Stimulated activated effector memory CD8-positive, alpha-beta T cell treated with anti-CD3 and anti-CD28 coated beads, Interleukin-12 subunit alpha, Interleukin-12 subunit beta, amount 100 ng/mL, for 72 hours (primary cell): ENCODE data around the gene GABRD.
A peak's percentile ranks its signal among the peaks of the same experiment; 100 is the strongest.
"Not testable (repeated sequence)": the region's sequence is repeated elsewhere in the genome, so short reads cannot be mapped to it uniquely, and the experiment has no call there.

Experiments
- ATAC-seq: fragments of 150-1000 bp; cut with Tn5 transposase; 2 replicates; pipeline ENCODE4 v1.10.0; 2021
- DNase-seq, 2 donors: peaks; one replicate each; pipeline ENCODE4 v3.0.0; 2021 to 2022; ENCODE audit warnings: low spot score in 2 of 2
- H3K27ac Mint-ChIP-seq: one replicate; pipeline ENCODE4 v1.8.0; 2022; ENCODE audit warnings: mild to moderate bottlenecking, mixed read lengths
- H3K36me3 Mint-ChIP-seq: one replicate; pipeline ENCODE4 v1.8.0; 2022; ENCODE audit warnings: mild to moderate bottlenecking, mixed read lengths
- H3K4me1 Mint-ChIP-seq: one replicate; pipeline ENCODE4 v1.8.0; 2022; ENCODE audit warnings: mixed read lengths
- H3K4me3 Mint-ChIP-seq: one replicate; pipeline ENCODE4 v1.8.0; 2022; ENCODE audit warnings: mild to moderate bottlenecking, mixed read lengths
- H3K9me3 Mint-ChIP-seq: one replicate; pipeline ENCODE4 v1.8.0; 2022; ENCODE audit warnings: mixed read lengths

The GABRD gene

GRCh38 chr1:1980467-1981141, 38.5 kb upstream of the GABRD start:
- Mint-ChIP-seq H3K9me3 (peaks cover 3% of the 10 kb centered on the region), H3K4me3 (no peak overlapping the region), H3K4me1 (no peaks in the 10 kb centered on the region), H3K36me3 (no peaks in the 10 kb centered on the region), H3K27ac (no peak overlapping the region)
- ATAC-seq (no peak), DNase-seq (no peak)

- Mint-ChIP-seq H3K9me3 (peaks cover 3% of the 10 kb centered on the region), H3K4me3 (no peak overlapping the region), H3K36me3 (no peaks in the 10 kb centered on the region), H3K4me1 (no peaks in the 10 kb centered on the region), H3K27ac (no peak overlapping the region)
- ATAC-seq (no peak), DNase-seq (no peak)
These were observed 38.0 kb upstream of the GABRD start for GRCh38 chr1:1981142-1981500.

GRCh38 chr1:1981631-1982327, 37.4 kb upstream of the GABRD start:
- not testable (repeated sequence) for H3K4me1 Mint-ChIP-seq, H3K9me3 Mint-ChIP-seq, H3K27ac Mint-ChIP-seq, ATAC-seq, H3K4me3 Mint-ChIP-seq, DNase-seq, H3K36me3 Mint-ChIP-seq

- no peak for ATAC-seq
- Mint-ChIP-seq H3K4me1 (no peaks in the 10 kb centered on the region), H3K36me3 (no peaks in the 10 kb centered on the region), H3K4me3 (no peak overlapping the region), H3K9me3 (peaks cover 3% of the 10 kb centered on the region), H3K27ac (no peak overlapping the region)
- no peak for DNase-seq
These were observed 36.5 kb upstream of the GABRD start for GRCh38 chr1:1982379-1983232.

- ATAC-seq, result no peak
- Mint-ChIP-seq H3K9me3 (no peaks in the 10 kb centered on the region), H3K4me3 (no peak overlapping the region), H3K4me1 (no peaks in the 10 kb centered on the region), H3K36me3 (no peaks in the 10 kb centered on the region), H3K27ac (no peak overlapping the region)
- no peak for DNase-seq
These were observed 34.5 kb upstream of the GABRD start for GRCh38 chr1:1984560-1985070.

- no peak for ATAC-seq
- Mint-ChIP-seq H3K36me3 (no peaks in the 10 kb centered on the region), H3K9me3 (no peaks in the 10 kb centered on the region), H3K4me3 (no peak overlapping the region), H3K4me1 (no peaks in the 10 kb centered on the region), H3K27ac (no peak overlapping the region)
- DNase-seq, result no peak
These were observed 33.6 kb upstream of the GABRD start for GRCh38 chr1:1985375-1986050.

GRCh38 chr1:1986451-1987141, 32.5 kb upstream of the GABRD start:
- Mint-ChIP-seq H3K36me3 (no peaks in the 10 kb centered on the region), H3K9me3 (no peaks in the 10 kb centered on the region), H3K27ac (no peak overlapping the region), H3K4me3 (no peak overlapping the region), H3K4me1 (no peaks in the 10 kb centered on the region)
- DNase-seq, result no peak
- ATAC-seq, result no peak

- no peaks in the 10 kb centered on the region for H3K36me3 Mint-ChIP-seq
- H3K4me3 Mint-ChIP-seq, result no peak overlapping the region
- H3K27ac Mint-ChIP-seq, result no peak overlapping the region
- H3K4me1 Mint-ChIP-seq, result no peaks in the 10 kb centered on the region
- DNase-seq, result no peak
- ATAC-seq, result no peak
- no peaks in the 10 kb centered on the region for H3K9me3 Mint-ChIP-seq
These were observed 32.0 kb upstream of the GABRD start for GRCh38 chr1:1987142-1987510.

- no peak overlapping the region for H3K27ac Mint-ChIP-seq
- no peaks in the 10 kb centered on the region for H3K9me3 Mint-ChIP-seq
- H3K4me1 Mint-ChIP-seq, result no peaks in the 10 kb centered on the region
- DNase-seq (no peak), ATAC-seq (no peak)
- H3K36me3 Mint-ChIP-seq, result no peaks in the 10 kb centered on the region
- H3K4me3 Mint-ChIP-seq, result no peak overlapping the region
These were observed 30.8 kb upstream of the GABRD start for GRCh38 chr1:1988061-1988945.

GRCh38 chr1:1989102-1989542, 30.0 kb upstream of the GABRD start:
- ATAC-seq (no peak), DNase-seq (no peak)
- Mint-ChIP-seq H3K27ac (no peak overlapping the region), H3K4me3 (no peak overlapping the region), H3K9me3 (no peaks in the 10 kb centered on the region), H3K4me1 (no peaks in the 10 kb centered on the region), H3K36me3 (no peaks in the 10 kb centered on the region)

- ATAC-seq (no peak), DNase-seq (no peak)
- Mint-ChIP-seq H3K27ac (no peak overlapping the region), H3K9me3 (no peaks in the 10 kb centered on the region), H3K4me3 (no peak overlapping the region), H3K4me1 (no peaks in the 10 kb centered on the region), H3K36me3 (no peaks in the 10 kb centered on the region)
These were observed 29.4 kb upstream of the GABRD start for GRCh38 chr1:1989789-1990188.

GRCh38 chr1:1990222-1990621, 28.9 kb upstream of the GABRD start:
- H3K4me1 Mint-ChIP-seq, result no peaks in the 10 kb centered on the region
- ATAC-seq, result no peak

GRCh38 chr1:1994536-1994935, 24.6 kb upstream of the GABRD start:
- no peak overlapping the region for H3K4me3 Mint-ChIP-seq
- H3K27ac Mint-ChIP-seq, result no peak overlapping the region
- H3K36me3 Mint-ChIP-seq, result no peaks in the 10 kb centered on the region
- H3K9me3 Mint-ChIP-seq, result no peaks in the 10 kb centered on the region
- ATAC-seq (no peak), DNase-seq (no peak)
- H3K4me1 Mint-ChIP-seq, result peaks cover 6% of the 10 kb centered on the region

More at GRCh38 chr1:1990222-1990621, 28.9 kb upstream of the GABRD start:
- H3K4me3 Mint-ChIP-seq, result no peak overlapping the region
- H3K9me3 Mint-ChIP-seq, result no peaks in the 10 kb centered on the region
- no peak overlapping the region for H3K27ac Mint-ChIP-seq
- H3K36me3 Mint-ChIP-seq, result no peaks in the 10 kb centered on the region
- DNase-seq, result no peak

- no peak for ATAC-seq
These were observed 22.9 kb upstream of the GABRD start for GRCh38 chr1:1996207-1996651.

More at GRCh38 chr1:1996207-1996651, 22.9 kb upstream of the GABRD start:
- Mint-ChIP-seq H3K9me3 (no peaks in the 10 kb centered on the region), H3K4me1 (peaks cover 6% of the 10 kb centered on the region), H3K27ac (peak overlapping the region; percentile 18), H3K4me3 (no peak overlapping the region), H3K36me3 (no peaks in the 10 kb centered on the region)
- no peak for DNase-seq
